Peyer's patch (tissue), 4 donors: ENCODE data around the gene FUT8.

Experiments used
- POLR2A ChIP-seq, 2 donors: fragments of 450-650 bp; IDR thresholded peaks; one replicate each; pipeline ENCODE4 v1.5.1; 2017; ENCODE audit warnings: antibody characterized with exemption in 2 of 2, mild to moderate bottlenecking in 2 of 2, moderate library complexity in 2 of 2
- TF ChIP-seq, protein P1 (sequence below), 6 experiments: fragments of 450-650 bp in 4 of 6; fragments of 200-600 bp in 2 of 6; sonication (generic) in 1 of 6; IDR thresholded peaks; one replicate each; pipeline ENCODE4 v1.5.1; 2017 to 2019; ENCODE audit warnings: antibody characterized with exemption in 6 of 6, mild to moderate bottlenecking in 3 of 6, moderate library complexity in 1 of 6

DNA sequence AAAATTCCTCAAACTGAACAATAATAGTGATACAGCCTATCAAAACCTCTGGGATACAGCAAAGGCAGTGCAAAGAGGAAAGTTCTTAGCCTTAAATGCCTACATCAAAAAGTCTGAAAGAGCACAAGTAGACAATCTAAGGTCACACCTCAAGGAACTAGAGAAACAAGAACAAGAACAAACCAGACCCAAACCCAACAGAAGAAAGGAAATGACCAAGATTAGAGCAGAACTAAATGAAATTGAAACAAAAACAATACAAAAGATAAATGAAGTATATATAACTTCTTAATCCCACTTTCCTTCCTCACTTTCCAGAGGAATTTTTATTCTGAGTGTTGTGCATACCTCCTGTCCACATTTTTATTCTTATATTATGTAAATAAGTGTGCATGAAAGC is 192.0 kb downstream of the FUT8 start:
- TF ChIP-seq, protein P1, sequence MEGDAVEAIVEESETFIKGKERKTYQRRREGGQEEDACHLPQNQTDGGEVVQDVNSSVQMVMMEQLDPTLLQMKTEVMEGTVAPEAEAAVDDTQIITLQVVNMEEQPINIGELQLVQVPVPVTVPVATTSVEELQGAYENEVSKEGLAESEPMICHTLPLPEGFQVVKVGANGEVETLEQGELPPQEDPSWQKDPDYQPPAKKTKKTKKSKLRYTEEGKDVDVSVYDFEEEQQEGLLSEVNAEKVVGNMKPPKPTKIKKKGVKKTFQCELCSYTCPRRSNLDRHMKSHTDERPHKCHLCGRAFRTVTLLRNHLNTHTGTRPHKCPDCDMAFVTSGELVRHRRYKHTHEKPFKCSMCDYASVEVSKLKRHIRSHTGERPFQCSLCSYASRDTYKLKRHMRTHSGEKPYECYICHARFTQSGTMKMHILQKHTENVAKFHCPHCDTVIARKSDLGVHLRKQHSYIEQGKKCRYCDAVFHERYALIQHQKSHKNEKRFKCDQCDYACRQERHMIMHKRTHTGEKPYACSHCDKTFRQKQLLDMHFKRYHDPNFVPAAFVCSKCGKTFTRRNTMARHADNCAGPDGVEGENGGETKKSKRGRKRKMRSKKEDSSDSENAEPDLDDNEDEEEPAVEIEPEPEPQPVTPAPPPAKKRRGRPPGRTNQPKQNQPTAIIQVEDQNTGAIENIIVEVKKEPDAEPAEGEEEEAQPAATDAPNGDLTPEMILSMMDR (IDR thresholded peaks at IDR 0.05) = no peak
- no peak for TF ChIP-seq POLR2A (IDR thresholded peaks at IDR 0.05)
